ENCODE results near the gene MBP. TPM values are rescaled to one million over a fixed set of nuclear protein-coding genes. Genes with fewer than 3 reads are reported as not detected.

Gene MBP
- total RNA-seq, 1 donor from 2014 or later, result 35.0 TPM

DNA sequence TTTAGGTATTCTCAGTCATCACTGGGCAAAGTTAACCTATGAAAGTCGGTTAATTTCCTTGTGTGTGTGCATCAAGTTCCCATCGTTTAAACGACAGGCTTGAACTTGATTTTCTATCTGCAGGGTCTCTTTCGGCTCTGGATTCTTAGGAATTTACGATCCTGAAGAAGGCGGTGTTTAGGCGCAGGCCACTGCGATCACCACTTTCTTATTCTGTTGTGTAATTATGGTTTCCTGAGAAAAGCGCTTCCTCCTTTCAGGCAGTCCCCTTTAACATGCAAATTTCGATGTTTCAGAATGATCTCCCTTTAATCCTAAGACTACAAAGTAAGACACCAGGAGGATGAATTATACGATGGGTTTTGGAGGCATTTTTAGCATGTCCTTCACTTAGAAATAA lies 27.9 kb upstream of the MBP start:
- Histone ChIP-seq H3K36me3 (no peaks in the 10 kb centered on the region), H3K4me1 (peaks cover 2% of the 10 kb centered on the region), H3K27me3 (ENCODE audit: low read depth) (peaks cover 34% of the 10 kb centered on the region), H3K4me3 (no peak overlapping the region), H3K27ac (replicated peaks) (no peak overlapping the region), H3K9me3 (replicated peaks) (no peaks in the 10 kb centered on the region)
- TF ChIP-seq, protein P1, sequence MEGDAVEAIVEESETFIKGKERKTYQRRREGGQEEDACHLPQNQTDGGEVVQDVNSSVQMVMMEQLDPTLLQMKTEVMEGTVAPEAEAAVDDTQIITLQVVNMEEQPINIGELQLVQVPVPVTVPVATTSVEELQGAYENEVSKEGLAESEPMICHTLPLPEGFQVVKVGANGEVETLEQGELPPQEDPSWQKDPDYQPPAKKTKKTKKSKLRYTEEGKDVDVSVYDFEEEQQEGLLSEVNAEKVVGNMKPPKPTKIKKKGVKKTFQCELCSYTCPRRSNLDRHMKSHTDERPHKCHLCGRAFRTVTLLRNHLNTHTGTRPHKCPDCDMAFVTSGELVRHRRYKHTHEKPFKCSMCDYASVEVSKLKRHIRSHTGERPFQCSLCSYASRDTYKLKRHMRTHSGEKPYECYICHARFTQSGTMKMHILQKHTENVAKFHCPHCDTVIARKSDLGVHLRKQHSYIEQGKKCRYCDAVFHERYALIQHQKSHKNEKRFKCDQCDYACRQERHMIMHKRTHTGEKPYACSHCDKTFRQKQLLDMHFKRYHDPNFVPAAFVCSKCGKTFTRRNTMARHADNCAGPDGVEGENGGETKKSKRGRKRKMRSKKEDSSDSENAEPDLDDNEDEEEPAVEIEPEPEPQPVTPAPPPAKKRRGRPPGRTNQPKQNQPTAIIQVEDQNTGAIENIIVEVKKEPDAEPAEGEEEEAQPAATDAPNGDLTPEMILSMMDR (IDR thresholded peaks at IDR 0.05; ENCODE audit: borderline replicate concordance), result no peak
- intact Hi-C loops (cut with micrococcal nuclease), result no loop called here
- no peak for DNase-seq

DNA sequence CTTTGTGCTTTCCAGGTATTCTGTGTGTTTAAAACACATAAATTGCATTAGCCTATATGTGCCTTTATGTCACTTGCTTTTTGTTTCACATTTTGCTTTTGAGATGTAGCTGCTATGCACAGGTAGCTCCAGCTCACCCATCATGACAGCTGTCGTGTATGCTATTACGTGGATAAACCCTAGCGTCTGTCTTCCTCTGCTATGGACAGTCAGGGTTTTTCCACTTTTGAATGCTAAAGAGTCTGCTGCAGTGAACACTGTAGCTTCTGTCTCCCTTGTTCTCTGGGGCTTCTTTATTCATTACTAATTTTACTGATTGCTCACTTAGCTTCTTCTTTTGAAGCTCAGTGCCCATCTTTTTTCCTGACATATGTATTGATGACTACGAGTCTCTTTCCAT lies 24.7 kb upstream of the MBP start:
- no peaks in the 10 kb centered on the region for H3K9me3 ChIP-seq (replicated peaks)
- no peak overlapping the region for H3K27ac ChIP-seq (replicated peaks)
- H3K4me3 ChIP-seq, result no peak overlapping the region
- TF ChIP-seq, protein P1 (IDR thresholded peaks at IDR 0.05; ENCODE audit: borderline replicate concordance), result no peak
- peaks cover 12% of the 10 kb centered on the region for H3K27me3 ChIP-seq (ENCODE audit: low read depth)
- no peaks in the 10 kb centered on the region for H3K36me3 ChIP-seq
- intact Hi-C loops (cut with micrococcal nuclease), result no loop called here
- no peak for DNase-seq
- no peaks in the 10 kb centered on the region for H3K4me1 ChIP-seq

DNA sequence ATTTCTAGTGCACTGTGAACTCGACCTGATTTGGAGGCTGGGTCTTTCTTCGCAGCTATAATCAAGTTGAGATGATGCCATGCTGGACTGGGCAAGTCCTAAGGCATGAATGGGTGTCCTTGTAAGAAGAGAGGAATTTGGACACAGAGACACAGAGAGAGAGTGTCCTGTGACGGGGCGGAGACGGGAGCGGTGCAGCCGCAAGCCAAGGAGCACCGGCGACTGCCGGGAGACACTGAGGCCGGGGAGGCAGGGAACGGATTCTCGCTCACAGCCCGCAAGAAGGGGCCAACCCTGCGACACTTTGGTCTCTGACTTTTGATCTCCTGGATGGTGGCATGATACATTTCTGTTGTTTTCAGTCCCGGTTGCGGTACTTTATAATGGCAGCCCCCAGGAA lies 22.4 kb upstream of the MBP start:
- TF ChIP-seq, protein P1 (IDR thresholded peaks at IDR 0.05; ENCODE audit: borderline replicate concordance), result no peak
- Histone ChIP-seq H3K27me3 (ENCODE audit: low read depth) (peaks cover 2% of the 10 kb centered on the region), H3K4me3 (no peak overlapping the region), H3K27ac (replicated peaks) (no peak overlapping the region), H3K36me3 (no peaks in the 10 kb centered on the region), H3K9me3 (replicated peaks) (no peaks in the 10 kb centered on the region), H3K4me1 (no peaks in the 10 kb centered on the region)
- DNase-seq, result no peak
- intact Hi-C loops (cut with micrococcal nuclease), result no loop called here

DNA sequence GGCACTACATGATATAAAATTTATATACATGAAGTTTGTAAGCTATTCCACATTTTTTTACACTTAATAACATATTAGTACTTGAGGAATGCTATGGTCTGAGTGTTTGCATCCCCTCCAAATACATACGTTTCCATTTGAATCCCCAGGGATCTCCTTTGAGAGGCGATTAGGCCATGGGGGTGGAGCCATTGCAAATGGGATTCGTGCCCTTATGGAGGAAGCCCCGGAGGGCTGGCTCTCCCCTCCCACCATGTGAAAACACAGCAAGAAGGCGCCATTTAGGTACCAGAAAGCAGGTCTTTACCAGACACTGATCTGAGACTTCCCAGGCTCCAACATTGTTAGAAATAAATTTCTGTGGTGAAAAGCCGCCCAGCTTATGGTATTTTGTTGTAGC lies 20.8 kb upstream of the MBP start:
- Histone ChIP-seq H3K27ac (replicated peaks) (no peak overlapping the region), H3K36me3 (no peaks in the 10 kb centered on the region), H3K4me3 (no peak overlapping the region), H3K4me1 (no peaks in the 10 kb centered on the region), H3K27me3 (ENCODE audit: low read depth) (no peaks in the 10 kb centered on the region), H3K9me3 (replicated peaks) (no peaks in the 10 kb centered on the region)
- intact Hi-C loops (cut with micrococcal nuclease), result no loop called here
- no peak for DNase-seq
- TF ChIP-seq, protein P1 (IDR thresholded peaks at IDR 0.05; ENCODE audit: borderline replicate concordance), result no peak

DNA sequence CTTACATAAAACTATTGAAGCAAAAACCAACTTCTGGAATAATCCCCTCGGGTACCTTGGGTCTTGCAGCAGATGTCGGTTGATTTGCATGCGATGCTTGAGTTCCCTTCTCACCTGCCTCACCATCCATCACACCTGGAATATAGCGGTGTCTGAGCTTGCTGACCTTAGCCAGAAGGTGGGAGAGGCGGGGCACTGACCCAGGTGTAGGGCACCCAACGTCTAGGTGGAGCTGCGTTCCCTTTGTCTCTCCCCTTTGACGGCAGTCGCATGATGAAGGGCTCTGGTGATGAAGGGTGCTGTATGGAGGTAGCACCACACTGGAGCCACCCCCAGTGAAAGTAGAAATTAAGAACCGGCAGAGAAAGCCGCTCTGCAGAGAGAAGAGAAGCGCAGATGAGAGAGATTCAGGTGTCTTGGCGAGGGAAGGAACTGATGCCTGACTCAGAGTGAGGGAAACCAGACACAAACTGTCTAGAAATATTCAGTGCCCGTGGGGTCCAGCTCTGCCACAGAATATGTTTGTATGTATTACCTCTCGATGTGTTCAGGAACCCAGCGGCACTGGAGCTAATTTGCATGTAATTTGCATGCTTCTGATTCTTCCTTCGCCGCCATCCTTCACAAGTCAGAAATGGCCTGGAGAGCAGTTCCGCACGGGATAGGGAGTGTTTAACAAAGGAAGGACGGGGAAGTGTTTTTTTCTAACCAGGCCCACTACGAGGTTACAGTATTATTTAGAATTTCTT lies 19.4 kb upstream of the MBP start:
- intact Hi-C loops (cut with micrococcal nuclease), result no loop called here
- Histone ChIP-seq H3K9me3 (replicated peaks) (no peaks in the 10 kb centered on the region), H3K4me1 (no peaks in the 10 kb centered on the region), H3K36me3 (no peaks in the 10 kb centered on the region), H3K27me3 (ENCODE audit: low read depth) (no peaks in the 10 kb centered on the region), H3K27ac (replicated peaks) (no peak overlapping the region), H3K4me3 (no peak overlapping the region)
- no peak for DNase-seq
- TF ChIP-seq, protein P1 (IDR thresholded peaks at IDR 0.05; ENCODE audit: borderline replicate concordance), result no peak
